SK-N-SH treated with all-trans-retinoic acid at 6 μM for 48 hours (cell line): ENCODE data around the gene CPAMD8.

Source experiments
- ATAC-seq: fragments of 200-7000 bp; cut with Tn5 transposase; 3 replicates; pipeline ENCODE4 v1.9.1; 2020; ENCODE audit warnings: mild to moderate bottlenecking, moderate library complexity
- ARNTL ChIP-seq: fragments of 450-650 bp; formaldehyde crosslinking; IDR thresholded peaks from 2 replicates; pipeline ENCODE4 v1.5.0; 2020; ENCODE audit warnings: low read depth, mild to moderate bottlenecking, moderate library complexity, borderline replicate concordance
- BACH2 ChIP-seq: fragments of 250-450 bp; sonication (Bioruptor Pico); IDR thresholded peaks from 2 replicates; pipeline ENCODE4 v1.9.0; 2021; ENCODE audit warnings: mild to moderate bottlenecking, borderline replicate concordance
- CREB5 ChIP-seq: fragments of 250-450 bp; sonication (Bioruptor Pico); IDR thresholded peaks from 2 replicates; pipeline ENCODE4 v1.5.1; 2020; ENCODE audit warnings: low read depth, mild to moderate bottlenecking, moderate library complexity
- CSDC2 ChIP-seq: fragments of 250-450 bp; sonication (Bioruptor Pico); IDR thresholded peaks from 2 replicates; pipeline ENCODE4 v1.5.0; 2020; ENCODE audit warnings: mild to moderate bottlenecking, moderate library complexity
- CSRNP3 ChIP-seq: fragments of 250-450 bp; sonication (Bioruptor Pico); IDR thresholded peaks from 2 replicates; pipeline ENCODE4 v1.5.1; 2021; ENCODE audit warnings: mild to moderate bottlenecking, moderate library complexity
- ESRRG ChIP-seq: fragments of 250-450 bp; sonication (Bioruptor Pico); IDR thresholded peaks from 2 replicates; pipeline ENCODE4 v1.6.1; 2021; ENCODE audit warnings: mild to moderate bottlenecking
- GLIS3 ChIP-seq: fragments of 250-450 bp; sonication (Bioruptor Pico); IDR thresholded peaks from 2 replicates; pipeline ENCODE4 v1.5.0; 2020; ENCODE audit warnings: mild to moderate bottlenecking, moderate library complexity
- ISL1 ChIP-seq: fragments of 250-450 bp; sonication (Bioruptor Pico); IDR thresholded peaks from 2 replicates; pipeline ENCODE4 v2.1.2; 2022; ENCODE audit warnings: mild to moderate bottlenecking, moderate library complexity
- OSR1 ChIP-seq: fragments of 250-450 bp; sonication (Bioruptor Pico); IDR thresholded peaks from 2 replicates; pipeline ENCODE4 v1.8.0; 2022; ENCODE audit warnings: moderate library complexity, mild to moderate bottlenecking, inconsistent platforms
- PATZ1 ChIP-seq: fragments of 250-450 bp; sonication (Bioruptor Pico); IDR thresholded peaks from 2 replicates; pipeline ENCODE4 v1.8.0; 2020; ENCODE audit warnings: mild to moderate bottlenecking, moderate library complexity, borderline replicate concordance
- POU6F1 ChIP-seq: fragments of 250-450 bp; sonication (Bioruptor Pico); IDR thresholded peaks from 2 replicates; pipeline ENCODE4 v1.8.0; 2021; ENCODE audit warnings: low read depth, mild to moderate bottlenecking, moderate library complexity, borderline replicate concordance
- PPARA ChIP-seq: fragments of 250-450 bp; sonication (Bioruptor Pico); IDR thresholded peaks from 2 replicates; pipeline ENCODE4 v1.5.0; 2020; ENCODE audit warnings: mild to moderate bottlenecking, borderline replicate concordance
- RARB ChIP-seq: fragments of 250-450 bp; sonication (Bioruptor Pico); IDR thresholded peaks from 2 replicates; pipeline ENCODE4 v1.8.0; 2021; ENCODE audit warnings: mild to moderate bottlenecking, moderate library complexity
- SNAI2 ChIP-seq: fragments of 250-450 bp; sonication (Bioruptor Pico); IDR thresholded peaks from 2 replicates; pipeline ENCODE4 v1.5.0; 2020; ENCODE audit warnings: mild to moderate bottlenecking, moderate library complexity
- TCF4 ChIP-seq: fragments of 250-450 bp; sonication (Bioruptor Pico); IDR thresholded peaks from 2 replicates; pipeline ENCODE4 v1.8.0; 2021; ENCODE audit warnings: mild to moderate bottlenecking, moderate library complexity, borderline replicate concordance
- TOX ChIP-seq: fragments of 250-450 bp; sonication (Bioruptor Pico); IDR thresholded peaks from 2 replicates; pipeline ENCODE4 v1.8.0; 2021; ENCODE audit warnings: mild to moderate bottlenecking, moderate library complexity, borderline replicate concordance
- TSHZ2 ChIP-seq: fragments of 250-450 bp; sonication (Bioruptor Pico); IDR thresholded peaks from 2 replicates; pipeline ENCODE4 v1.5.0; 2020; ENCODE audit warnings: mild to moderate bottlenecking, moderate library complexity
- ZC3H10 ChIP-seq: fragments of 250-450 bp; sonication (Bioruptor Pico); IDR thresholded peaks from 2 replicates; pipeline ENCODE4 v1.5.1; 2021; ENCODE audit warnings: mild to moderate bottlenecking, moderate library complexity
- ZFP3 ChIP-seq: fragments of 250-450 bp; sonication (Bioruptor Pico); IDR thresholded peaks from 2 replicates; pipeline ENCODE4 v1.5.0; 2020; ENCODE audit warnings: mild to moderate bottlenecking, moderate library complexity
- ZNF565 ChIP-seq: fragments of 450-650 bp; formaldehyde crosslinking; conservative IDR thresholded peaks from 2 replicates; pipeline ENCODE4 v1.5.0; 2020; ENCODE audit warnings: low read depth, mild to moderate bottlenecking, moderate library complexity
- ZNF70 ChIP-seq: fragments of 450-650 bp; formaldehyde crosslinking; IDR thresholded peaks from 2 replicates; pipeline ENCODE4 v1.5.0; 2020; ENCODE audit warnings: mild to moderate bottlenecking, moderate library complexity
- ZNF8 ChIP-seq: fragments of 450-650 bp; formaldehyde crosslinking; IDR thresholded peaks from 2 replicates; pipeline ENCODE4 v1.5.0; 2020; ENCODE audit warnings: mild to moderate bottlenecking, moderate library complexity

The CPAMD8 gene

GRCh38 chr19:16849168-16849567 lies 177.4 kb downstream of the CPAMD8 start:
- no peak for TF ChIP-seq TOX (CRISPR knock-in tag)
- TF ChIP-seq POU6F1: no peak
- no peak for TF ChIP-seq ISL1 (CRISPR knock-in tag)
- no peak for TF ChIP-seq SNAI2
- no peak for TF ChIP-seq RARB (CRISPR knock-in tag)
- TF ChIP-seq ZNF8 (CRISPR knock-in tag): no peak
- no peak for TF ChIP-seq ZNF565
- TF ChIP-seq ARNTL (CRISPR knock-in tag): no peak
- TF ChIP-seq ZNF70 (CRISPR knock-in tag): no peak
- TF ChIP-seq, all 23 proteins: peak for 0
- ATAC-seq: no peak

- no peak for ATAC-seq
- TF ChIP-seq ISL1 (CRISPR knock-in tag) (no peak), CSRNP3 (CRISPR knock-in tag) (no peak), CREB5 (CRISPR knock-in tag) (no peak), ZNF70 (CRISPR knock-in tag) (no peak), ESRRG (CRISPR knock-in tag) (no peak), PATZ1 (CRISPR knock-in tag) (no peak), ZNF565 (no peak), GLIS3 (CRISPR knock-in tag) (no peak), RARB (CRISPR knock-in tag) (no peak), BACH2 (no peak), TCF4 (CRISPR knock-in tag) (no peak), OSR1 (CRISPR knock-in tag) (no peak), CSDC2 (CRISPR knock-in tag) (no peak), TSHZ2 (CRISPR knock-in tag) (no peak), TOX (CRISPR knock-in tag) (no peak), SNAI2 (no peak), ZNF8 (CRISPR knock-in tag) (no peak), POU6F1 (no peak), ARNTL (CRISPR knock-in tag) (no peak), ZFP3 (CRISPR knock-in tag) (no peak)
Measured at GRCh38 chr19:16847430-16847829, 179.2 kb downstream of the CPAMD8 start.

GRCh38 chr19:16846901-16847300 lies 179.7 kb downstream of the CPAMD8 start:
- ATAC-seq: no peak
- no peak for TF ChIP-seq CSRNP3 (CRISPR knock-in tag)
- no peak for TF ChIP-seq GLIS3 (CRISPR knock-in tag)
- TF ChIP-seq PPARA (CRISPR knock-in tag): no peak
- no peak for TF ChIP-seq ZNF70 (CRISPR knock-in tag)
- no peak for TF ChIP-seq ISL1 (CRISPR knock-in tag)
- no peak for TF ChIP-seq ZC3H10 (CRISPR knock-in tag)
- TF ChIP-seq ZNF8 (CRISPR knock-in tag): no peak
- TF ChIP-seq ZNF565: no peak
- no peak for TF ChIP-seq ZFP3 (CRISPR knock-in tag)
- TF ChIP-seq TCF4 (CRISPR knock-in tag): no peak
- no peak for TF ChIP-seq POU6F1
- TF ChIP-seq ESRRG (CRISPR knock-in tag): no peak
- TF ChIP-seq CSDC2 (CRISPR knock-in tag): no peak
